Stimulated activated CD4-positive, alpha-beta T cell treated with anti-CD3 and anti-CD28 coated beads, TNF-alpha, amount 100 ng/mL, for 48 hours (primary cell): ENCODE data around the gene UCK1.

Experiments used
- DNase-seq, 3 donors: peaks; one replicate each; pipeline ENCODE4 v3.0.0-alpha.2; 2020; ENCODE audit warnings: low read depth in 3 of 3

UCK1 gene

GRCh38 chr9:131530920-131531832, at the start of gene UCK1:
Gene UCK1, minus strand, starts transcription at chr9:131531263. Its CDS starts 89 bp downstream, at chr9:131531174.
- peak; percentile 52 to 66 (median 62) for DNase-seq

DNA sequence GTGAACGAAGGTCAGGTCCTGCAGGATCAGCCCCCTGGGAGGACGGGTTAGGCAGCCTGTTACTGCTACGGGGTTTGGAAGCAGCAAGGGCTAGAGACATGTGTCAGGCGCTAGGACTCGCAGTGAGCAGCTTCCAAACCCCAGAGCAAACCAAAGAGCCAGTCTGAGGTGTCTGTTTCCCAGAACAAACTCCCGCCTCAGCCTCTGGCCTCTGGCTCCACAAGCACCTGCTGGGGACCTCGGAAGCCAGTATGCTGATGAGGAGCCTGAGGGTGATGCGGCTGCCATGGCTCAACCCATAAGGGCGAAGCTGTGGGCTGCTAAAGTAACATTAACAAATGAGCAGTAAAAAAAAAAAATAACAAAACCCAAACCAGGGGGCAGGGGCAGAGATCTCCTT, 49.3 kb upstream of the UCK1 start:
- no peak for DNase-seq

DNA sequence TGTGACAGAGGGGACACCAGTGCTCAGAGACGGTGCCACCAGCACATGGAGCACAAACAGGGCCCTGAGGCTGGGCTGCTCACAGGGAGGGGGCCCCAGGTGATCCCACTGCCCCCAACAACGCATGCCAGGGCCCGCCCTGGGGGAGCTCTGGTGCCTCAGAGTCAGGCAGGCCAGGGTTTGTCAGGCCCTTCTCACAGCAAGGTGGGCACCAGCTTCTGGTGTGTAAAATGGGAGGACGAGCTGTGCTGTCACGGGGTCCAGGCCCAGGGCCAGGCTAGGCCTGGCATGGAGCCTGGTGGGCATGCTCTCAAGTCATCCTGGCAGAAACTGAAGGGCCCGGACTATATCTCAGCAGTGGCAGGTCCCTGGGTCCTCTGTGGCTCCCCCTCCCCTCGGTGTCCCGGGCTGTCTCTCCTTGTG, 48.7 kb upstream of the UCK1 start:
- no peak for DNase-seq

DNA sequence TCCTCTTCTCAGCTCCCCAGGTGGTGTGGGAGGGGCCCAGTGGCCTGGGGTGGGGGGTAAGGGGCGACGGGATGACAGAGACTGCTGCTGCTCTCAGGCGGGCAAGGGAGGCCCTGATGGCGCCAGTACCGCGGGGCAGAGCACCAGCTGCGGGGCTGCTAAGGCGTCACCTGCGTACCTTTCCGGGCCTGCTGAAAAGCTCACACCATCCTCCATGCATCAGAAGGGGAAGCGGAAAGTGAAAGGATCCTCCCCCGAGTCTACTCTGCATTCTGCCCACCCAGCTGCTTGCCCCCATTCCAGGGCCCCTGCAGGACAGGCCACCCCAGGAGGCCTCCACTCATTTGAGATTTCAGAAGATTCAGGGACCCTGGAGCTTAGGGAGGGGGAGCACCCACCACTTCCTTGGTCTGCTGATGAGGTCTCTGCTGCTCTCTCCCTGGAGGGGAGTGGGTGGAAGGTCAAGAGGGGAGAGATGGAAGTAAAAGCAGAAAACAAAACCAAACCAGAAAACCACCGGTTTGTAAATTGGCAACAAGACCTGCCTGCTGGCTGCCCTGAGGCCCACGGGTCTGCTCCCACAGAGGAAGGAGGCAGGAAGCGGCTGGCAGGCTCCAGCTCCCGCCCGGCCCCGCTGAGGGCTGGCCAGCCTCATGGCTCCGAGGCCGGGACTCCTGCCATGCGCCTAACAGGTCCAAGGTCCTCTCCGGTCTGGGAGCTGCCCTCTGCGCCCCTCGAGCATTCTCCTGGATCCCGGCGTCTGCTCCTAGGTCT, 47.9 kb upstream of the UCK1 start:
- peak in 1 of 3 donors; percentile 18 for DNase-seq

DNA sequence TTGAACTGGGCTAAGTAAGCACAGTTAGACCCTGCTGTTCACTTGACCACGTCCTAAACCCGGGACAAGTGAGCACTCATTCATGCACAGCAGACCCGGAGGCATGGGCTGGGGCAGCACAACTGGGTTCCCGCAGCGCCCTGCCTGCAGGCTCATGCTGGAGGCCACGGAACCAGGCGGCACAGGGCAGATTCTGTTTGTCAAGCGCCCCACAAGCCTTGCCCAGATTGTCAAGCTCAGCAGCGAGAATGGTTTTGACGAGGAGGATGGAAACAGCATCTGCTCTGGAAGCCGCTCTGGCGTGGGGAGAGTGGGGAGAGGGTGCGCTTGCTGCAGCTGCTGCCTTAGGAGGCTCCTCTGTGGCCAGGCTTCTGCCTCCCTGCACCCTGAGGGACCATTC, 47.0 kb upstream of the UCK1 start:
- no peak for DNase-seq

GRCh38 chr9:131577005-131578000, 46.2 kb upstream of the UCK1 start:
- DNase-seq = no peak

DNA sequence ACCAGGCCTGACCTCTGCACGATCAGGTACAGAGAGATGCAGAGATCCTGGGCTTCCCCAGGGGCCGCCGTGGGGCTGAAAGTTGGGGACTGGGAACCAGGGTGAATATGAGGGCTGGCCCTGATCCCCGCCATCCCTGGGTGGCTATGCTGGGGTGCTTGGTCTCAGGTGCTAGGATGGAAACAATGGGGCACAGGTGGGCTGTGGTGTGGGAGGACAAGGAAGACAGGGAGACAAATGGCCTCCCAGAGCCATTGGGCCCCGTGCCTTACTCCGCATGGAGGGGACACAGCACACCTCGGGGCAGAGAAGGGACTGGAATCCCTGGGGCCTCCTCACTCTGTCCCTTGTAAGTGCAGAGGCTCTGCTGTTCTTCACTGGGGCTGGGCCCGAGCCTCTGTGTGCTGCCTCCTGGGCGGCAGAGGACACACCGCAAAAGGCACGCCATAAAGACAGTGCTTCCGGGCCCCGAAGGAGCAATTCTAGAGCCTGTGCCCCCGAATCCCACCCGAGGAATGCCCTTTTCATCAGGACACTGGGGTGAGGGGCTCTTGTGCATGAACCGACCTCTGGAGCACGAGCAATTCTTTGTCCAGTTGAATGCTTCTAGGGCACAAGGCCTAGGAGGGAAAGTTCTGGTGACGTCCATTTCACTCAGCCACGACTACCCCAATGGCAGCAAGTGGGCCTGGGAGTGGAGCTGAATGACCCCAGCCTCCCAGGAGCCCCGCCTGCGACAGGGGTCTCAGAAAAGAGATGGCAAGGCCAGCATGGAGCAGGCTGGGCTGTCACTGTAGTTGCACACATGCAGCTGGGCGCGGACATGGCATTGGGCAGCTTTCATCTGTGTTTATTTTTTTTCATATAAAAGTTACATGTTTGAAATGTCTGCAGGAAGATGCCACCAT, 45.1 kb upstream of the UCK1 start:
- DNase-seq = no peak

DNA sequence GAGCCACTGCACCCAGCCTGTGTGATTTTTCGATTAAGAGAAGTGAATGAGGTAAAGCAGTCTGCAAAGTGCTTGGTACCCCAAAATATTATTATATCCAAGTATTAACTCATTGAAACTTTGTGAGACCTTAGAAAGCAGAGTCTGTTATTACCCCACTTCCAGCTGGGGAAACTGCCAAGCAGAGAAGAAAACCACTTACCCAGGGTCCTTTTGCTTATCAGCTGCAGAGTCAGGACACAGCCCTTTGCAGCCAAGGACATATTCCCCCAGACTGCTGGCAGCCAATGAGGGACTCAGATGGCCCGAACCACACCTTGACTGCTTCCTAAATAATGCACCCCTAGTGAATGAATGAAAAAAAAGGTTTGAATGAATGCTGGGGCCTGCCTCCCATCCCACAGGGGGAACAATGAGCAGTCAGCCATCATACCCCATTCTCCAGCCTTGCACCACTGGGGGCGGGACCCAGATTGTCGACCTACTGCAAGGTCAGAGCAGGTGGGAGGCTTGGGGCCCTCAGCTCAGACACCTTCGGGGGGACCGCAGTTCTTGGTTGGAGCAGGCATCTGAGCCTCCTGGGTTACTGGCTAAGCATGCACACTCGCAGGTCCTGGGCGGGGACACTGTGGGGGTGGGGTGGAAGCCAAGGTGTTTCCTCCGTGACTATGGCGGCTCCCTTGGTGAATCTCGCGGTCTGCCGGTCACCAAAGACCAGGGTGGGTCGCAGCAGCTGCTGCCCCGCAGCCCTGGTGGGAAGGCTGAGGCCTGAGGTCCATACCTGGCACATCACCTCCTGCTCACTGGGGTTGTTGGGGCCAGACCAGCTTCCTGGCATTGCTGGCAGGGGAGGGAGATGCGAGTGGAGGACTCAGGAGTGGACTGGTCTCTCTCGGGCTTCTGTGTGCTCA, 43.9 kb upstream of the UCK1 start:
- no peak for DNase-seq

GRCh38 chr9:131567910-131568309, 36.8 kb upstream of the UCK1 start:
- no peak for DNase-seq

- no peak for DNase-seq
Measured at GRCh38 chr9:131566158-131566557, 35.1 kb upstream of the UCK1 start.

DNA sequence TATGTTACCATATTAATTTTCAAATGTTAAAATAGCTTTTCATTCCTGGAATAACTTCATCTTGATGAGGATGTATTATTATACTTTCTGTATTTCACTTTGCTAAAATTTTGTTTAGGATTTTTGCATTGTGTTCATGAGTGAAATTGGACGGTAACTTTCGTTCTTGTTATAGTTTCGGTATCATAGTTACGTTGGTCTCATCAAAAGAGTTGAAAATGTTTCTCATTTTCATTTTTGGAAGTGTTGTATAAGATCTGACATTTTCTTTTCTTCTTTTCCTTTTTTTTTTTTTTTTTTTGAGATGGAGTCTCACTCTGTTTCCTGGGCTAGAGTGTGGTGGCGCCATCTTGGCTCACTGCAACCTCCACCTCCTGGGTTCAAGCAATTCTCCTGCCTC, 34.3 kb upstream of the UCK1 start:
- DNase-seq = no peak

DNA sequence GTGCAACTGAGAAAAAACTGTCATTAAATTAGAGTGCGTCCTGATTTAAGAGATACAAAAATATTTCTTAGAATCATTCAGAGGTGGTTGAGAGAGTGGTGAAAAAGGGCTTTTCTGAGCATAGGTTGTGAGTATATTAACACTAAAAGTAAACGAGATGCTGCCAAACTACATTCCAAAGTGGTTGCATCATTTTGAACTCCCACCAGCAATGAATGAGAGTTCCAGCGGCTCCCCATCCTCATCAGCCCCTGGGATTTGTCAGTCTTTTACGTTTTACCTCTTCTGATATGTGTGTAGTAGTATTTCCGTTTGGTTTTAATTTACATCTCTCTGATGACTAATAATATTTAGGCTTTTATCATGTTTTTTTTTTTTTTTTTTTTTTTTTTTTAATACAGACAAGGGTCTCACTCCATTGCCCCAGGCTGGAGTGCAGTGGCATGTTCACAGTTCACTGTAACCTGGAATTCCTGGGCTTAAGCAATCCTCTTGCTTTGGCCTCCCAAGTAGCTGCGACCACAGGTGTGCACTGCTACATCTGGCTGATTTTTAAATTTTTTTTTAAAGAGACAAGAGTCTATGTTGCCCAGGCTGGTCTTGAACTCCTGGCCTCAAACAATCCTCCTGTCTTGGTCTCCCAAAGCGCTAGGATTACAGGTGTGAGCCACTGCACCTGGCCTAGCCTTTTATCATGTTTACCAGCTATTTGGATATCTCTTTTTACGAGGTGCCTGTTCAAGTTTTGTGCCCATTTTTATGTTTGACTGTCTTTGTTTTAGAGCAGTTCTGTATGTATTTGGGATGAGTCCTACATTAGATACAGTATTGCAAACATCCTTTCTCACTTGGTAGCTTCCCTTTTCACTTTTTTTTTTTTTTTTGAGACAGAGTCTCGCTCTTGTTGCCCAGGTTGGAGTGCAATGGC, 31.2 kb upstream of the UCK1 start:
- DNase-seq = no peak

GRCh38 chr9:131559421-131560000, 28.4 kb upstream of the UCK1 start:
- DNase-seq = no peak

GRCh38 chr9:131557855-131558548, 26.9 kb upstream of the UCK1 start:
- DNase-seq = no peak

GRCh38 chr9:131555841-131556673, 25.0 kb upstream of the UCK1 start:
- DNase-seq = no peak

DNA sequence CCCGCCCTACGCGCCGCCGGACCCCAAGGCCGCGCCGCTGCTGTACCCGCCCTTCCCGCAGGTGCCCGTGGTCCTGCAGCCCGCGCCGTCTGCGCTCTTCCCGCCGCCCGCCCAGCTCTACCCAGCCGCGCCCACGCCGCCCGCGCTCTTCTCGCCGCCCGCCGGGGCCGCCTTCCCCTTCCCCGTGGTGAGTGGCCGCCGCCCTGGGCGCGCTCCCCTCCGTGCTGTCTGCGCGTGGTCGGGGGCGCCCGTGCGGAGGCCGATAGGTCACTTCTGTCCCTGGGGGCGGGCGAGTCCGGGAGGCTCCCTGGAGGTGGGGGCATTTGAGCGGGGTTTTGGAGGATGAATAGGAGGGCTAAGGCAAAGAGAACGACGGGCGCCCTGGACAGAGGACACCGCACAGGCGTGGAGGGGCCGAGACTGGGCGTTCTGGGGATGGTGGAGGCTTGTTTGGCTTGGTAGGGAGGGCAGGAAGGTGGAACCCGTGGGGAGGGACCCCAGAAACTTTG, 23.8 kb upstream of the UCK1 start:
- DNase-seq = no peak
